DND-41 (cell line): ENCODE results near the gene NKD2.

ENCODE experiments used
- ATAC-seq: fragments of 200-7000 bp; cut with Tn5 transposase; 3 replicates; pipeline ENCODE4 v1.9.1; 2021; ENCODE audit warnings: low read depth; ENCODE audit not compliant: insufficient read depth
- DNase-seq: peaks from one replicate; pipeline ENCODE4 v3.0.0-alpha.2; 2020
- H2AFZ ChIP-seq: 2 replicates; pipeline ENCODE4 v1.6.0; 2012; ENCODE audit warnings: low read depth, low read length
- H3K27ac ChIP-seq: 2 replicates; pipeline ENCODE4 v1.5.1; 2012; ENCODE audit warnings: low read length, inconsistent platforms
- H3K27me3 ChIP-seq: fragments of 200-600 bp; sonication (generic); 2 replicates; pipeline ENCODE4 v1.6.0; 2012; ENCODE audit warnings: low read length, mild to moderate bottlenecking, inconsistent platforms; ENCODE audit not compliant: insufficient read depth, poor library complexity
- H3K36me3 ChIP-seq: 2 replicates; pipeline ENCODE4 v1.5.1; 2012; ENCODE audit warnings: low read length, inconsistent platforms; ENCODE audit not compliant: insufficient read depth
- H3K4me1 ChIP-seq: 2 replicates; pipeline ENCODE4 v1.5.1; 2012; ENCODE audit warnings: mild to moderate bottlenecking, low read length; ENCODE audit not compliant: insufficient read depth
- H3K4me2 ChIP-seq: 2 replicates; pipeline ENCODE4 v1.6.0; 2012; ENCODE audit warnings: mild to moderate bottlenecking, moderate library complexity, low read length, inconsistent platforms; ENCODE audit not compliant: insufficient read depth
- H3K4me3 ChIP-seq, 2 experiments: fragments of 200-600 bp in 1 of 2; shearing (Covaris generic) in 1 of 2; 2 replicates each; pipeline ENCODE4 v1.5.1; 2012 to 2016; ENCODE audit warnings: inconsistent platforms in 2 of 2, low read length in 2 of 2, mild to moderate bottlenecking in 2 of 2, low read depth in 1 of 2, moderate library complexity in 1 of 2
- H3K79me2 ChIP-seq: 2 replicates; pipeline ENCODE4 v1.6.0; 2012; ENCODE audit warnings: low read length, inconsistent platforms; ENCODE audit not compliant: insufficient read depth
- H3K9ac ChIP-seq: 2 replicates; pipeline ENCODE4 v1.6.0; 2012; ENCODE audit warnings: low read depth, mild to moderate bottlenecking, inconsistent platforms, low read length, moderate library complexity
- H3K9me3 ChIP-seq: 2 replicates; pipeline ENCODE4 v1.5.1; 2012; ENCODE audit warnings: low read length, moderate library complexity, mild to moderate bottlenecking, inconsistent platforms; ENCODE audit not compliant: insufficient read depth, severe bottlenecking
- H4K20me1 ChIP-seq: 2 replicates; pipeline ENCODE4 v1.6.0; 2012; ENCODE audit warnings: low read length; ENCODE audit not compliant: insufficient read depth
- EZH2 ChIP-seq: IDR thresholded peaks from 3 replicates; pipeline ENCODE4 v1.6.1; 2012; ENCODE audit warnings: borderline replicate concordance, low read depth, mild to moderate bottlenecking, moderate library complexity, low read length, inconsistent platforms; ENCODE audit not compliant: severe bottlenecking
- TF ChIP-seq, protein P1 (sequence below): IDR thresholded peaks from 2 replicates; pipeline ENCODE4 v1.5.1; 2012; ENCODE audit warnings: borderline replicate concordance, low read length, moderate library complexity, mild to moderate bottlenecking; ENCODE audit not compliant: poor library complexity, severe bottlenecking; ENCODE audit errors: extremely low read depth

The NKD2 gene

DNA sequence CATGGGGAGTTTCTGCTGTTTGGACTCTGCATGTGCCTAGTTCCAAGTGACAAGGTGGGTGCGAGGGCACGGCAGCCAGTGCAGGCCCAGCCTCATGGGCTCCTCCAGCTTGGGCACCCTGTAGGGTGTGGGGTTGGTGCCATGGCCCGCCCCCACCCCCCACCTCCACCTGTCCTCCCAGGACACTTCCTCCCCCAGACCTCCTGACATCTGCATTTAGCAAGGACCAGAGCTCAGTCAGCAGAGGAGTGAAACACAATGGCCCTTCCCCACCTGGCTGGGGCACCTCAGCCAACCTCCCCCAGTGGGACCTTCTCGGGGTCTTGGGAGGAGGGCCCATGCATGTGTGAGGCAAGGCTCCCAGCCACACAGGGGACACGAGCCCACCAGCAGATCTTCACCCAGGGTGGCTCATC lies 1.9 kb upstream of the NKD2 start:
- ATAC-seq (no peak), DNase-seq (no peak)
- Histone ChIP-seq H3K27me3 (peaks cover 24% of the 10 kb centered on the region), H3K4me1 (peaks cover 42% of the 10 kb centered on the region), H3K4me3 (no peak overlapping the region), H3K79me2 (peaks cover 25% of the 10 kb centered on the region), H3K9ac (no peak overlapping the region), H3K4me2 (no peak overlapping the region), H3K27ac (no peak overlapping the region), H3K36me3 (peaks cover 12% of the 10 kb centered on the region), H3K9me3 (no peaks in the 10 kb centered on the region), H2AFZ (no peak overlapping the region), H4K20me1 (peaks cover 28% of the 10 kb centered on the region)
- TF ChIP-seq, protein P1, sequence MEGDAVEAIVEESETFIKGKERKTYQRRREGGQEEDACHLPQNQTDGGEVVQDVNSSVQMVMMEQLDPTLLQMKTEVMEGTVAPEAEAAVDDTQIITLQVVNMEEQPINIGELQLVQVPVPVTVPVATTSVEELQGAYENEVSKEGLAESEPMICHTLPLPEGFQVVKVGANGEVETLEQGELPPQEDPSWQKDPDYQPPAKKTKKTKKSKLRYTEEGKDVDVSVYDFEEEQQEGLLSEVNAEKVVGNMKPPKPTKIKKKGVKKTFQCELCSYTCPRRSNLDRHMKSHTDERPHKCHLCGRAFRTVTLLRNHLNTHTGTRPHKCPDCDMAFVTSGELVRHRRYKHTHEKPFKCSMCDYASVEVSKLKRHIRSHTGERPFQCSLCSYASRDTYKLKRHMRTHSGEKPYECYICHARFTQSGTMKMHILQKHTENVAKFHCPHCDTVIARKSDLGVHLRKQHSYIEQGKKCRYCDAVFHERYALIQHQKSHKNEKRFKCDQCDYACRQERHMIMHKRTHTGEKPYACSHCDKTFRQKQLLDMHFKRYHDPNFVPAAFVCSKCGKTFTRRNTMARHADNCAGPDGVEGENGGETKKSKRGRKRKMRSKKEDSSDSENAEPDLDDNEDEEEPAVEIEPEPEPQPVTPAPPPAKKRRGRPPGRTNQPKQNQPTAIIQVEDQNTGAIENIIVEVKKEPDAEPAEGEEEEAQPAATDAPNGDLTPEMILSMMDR, result no peak
- no peak for TF ChIP-seq EZH2

DNA sequence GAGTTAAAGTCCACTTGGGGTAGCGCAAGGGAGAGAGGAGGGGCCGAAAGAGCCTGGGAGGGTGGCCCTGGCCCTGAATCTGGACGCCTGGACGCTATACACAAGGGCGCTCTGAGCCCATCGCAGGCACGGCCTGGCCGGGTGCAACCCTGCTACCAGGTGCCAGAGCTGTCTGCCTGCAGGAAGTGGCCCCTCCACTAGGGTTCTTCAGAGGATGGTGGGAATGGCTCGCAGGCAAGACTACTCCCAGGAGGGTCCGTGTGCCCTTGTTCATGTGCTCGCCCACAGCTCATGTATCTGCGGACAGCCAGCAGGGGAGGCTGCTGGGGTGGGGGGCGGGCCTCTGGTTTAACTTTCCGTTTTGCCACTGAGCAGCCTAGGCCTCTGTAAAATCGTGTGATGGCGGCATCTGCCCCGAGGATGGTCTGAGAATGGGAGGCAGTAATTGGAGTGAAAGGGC lies 1.4 kb upstream of the NKD2 start:
- DNase-seq, result no peak
- no peak overlapping the region for H3K9ac ChIP-seq
- H3K4me3 ChIP-seq, result no peak overlapping the region
- H4K20me1 ChIP-seq, result peaks cover 34% of the 10 kb centered on the region
- peaks cover 24% of the 10 kb centered on the region for H3K27me3 ChIP-seq
- no peak for ATAC-seq
- H3K79me2 ChIP-seq, result peaks cover 28% of the 10 kb centered on the region
- no peak overlapping the region for H2AFZ ChIP-seq
- no peaks in the 10 kb centered on the region for H3K9me3 ChIP-seq
- H3K27ac ChIP-seq, result no peak overlapping the region
- peaks cover 18% of the 10 kb centered on the region for H3K36me3 ChIP-seq
- TF ChIP-seq, protein P1, result no peak
- TF ChIP-seq EZH2, result no peak
- H3K4me1 ChIP-seq, result peaks cover 42% of the 10 kb centered on the region
- H3K4me2 ChIP-seq, result no peak overlapping the region

DNA sequence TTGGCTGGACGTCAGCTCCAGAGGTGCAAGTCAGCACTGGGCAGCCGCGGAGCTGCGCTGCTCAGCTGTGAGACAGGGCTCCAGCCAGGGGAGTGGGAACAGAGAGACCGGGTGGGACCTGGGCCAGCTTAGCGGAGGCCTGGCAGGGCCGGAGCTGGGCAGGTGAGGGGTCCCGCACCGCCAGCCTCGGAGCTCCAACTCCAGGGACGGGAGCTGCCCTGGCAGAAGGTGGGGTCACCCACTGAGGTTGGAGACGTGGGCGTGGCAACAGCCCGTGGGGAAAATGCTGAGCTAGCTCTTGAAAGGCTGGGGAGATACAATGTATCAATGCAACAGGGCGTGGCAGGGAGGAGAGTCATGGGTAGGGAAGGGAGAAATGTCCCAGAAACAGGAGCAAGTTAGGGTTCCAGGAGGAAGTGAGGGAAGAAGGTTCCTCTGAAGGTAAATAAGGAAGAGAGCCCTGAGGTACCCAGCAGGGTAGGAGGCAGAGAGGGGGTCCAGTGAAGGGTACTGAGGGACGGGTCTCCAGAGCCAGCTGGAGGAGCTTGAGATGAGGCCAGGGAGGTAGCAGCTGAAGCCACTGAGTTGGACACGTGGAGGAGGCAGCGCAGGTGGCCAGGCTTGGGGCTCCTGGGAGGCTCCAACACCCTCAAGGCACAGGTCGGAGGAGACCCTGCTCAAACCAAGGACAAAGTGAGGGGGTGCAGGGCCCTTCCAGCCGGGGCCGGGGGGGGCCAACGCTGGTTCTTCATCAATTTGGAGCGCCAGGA lies 736 bp upstream of the NKD2 start:
- Histone ChIP-seq H3K4me3 (peak overlapping the region in 1 of 2 experiments; percentile 70; a peak in 1 of 4 replicates), H2AFZ (no peak overlapping the region), H3K27ac (no peak overlapping the region), H3K36me3 (peaks cover 24% of the 10 kb centered on the region), H3K4me2 (peak overlapping the region; percentile 90), H3K4me1 (peaks cover 42% of the 10 kb centered on the region), H3K9me3 (no peaks in the 10 kb centered on the region), H3K79me2 (peaks cover 32% of the 10 kb centered on the region), H3K9ac (peak overlapping the region; percentile 62; the same call in 1 of the 2 replicates), H3K27me3 (peaks cover 24% of the 10 kb centered on the region), H4K20me1 (peaks cover 40% of the 10 kb centered on the region)
- ATAC-seq, result no peak
- DNase-seq, result no peak
- no peak for TF ChIP-seq EZH2
- TF ChIP-seq, protein P1, result no peak
